H1 (cell line): ENCODE measurements around the gene LRP5. TPM values are rescaled to one million over a fixed set of nuclear protein-coding genes. Genes with fewer than 3 reads are reported as not detected.

ENCODE experiments used
- CTCF ChIA-PET: fragments of 300-600 bp; sonication (Branson Sonifier 250); formaldehyde crosslinking; loops from one replicate; lab custom pipeline; 2021; ENCODE audit not compliant: partially characterized antibody; lab: Charles Lee
- POLR2A ChIA-PET: fragments of 300-600 bp; sonication (Branson Sonifier 250); formaldehyde crosslinking; loops from one replicate; lab custom pipeline; 2021; ENCODE audit warnings: inconsistent platforms; ENCODE audit not compliant: partially characterized antibody; lab: Charles Lee
- DNase-seq, 2 experiments: peaks; one replicate each; pipeline versions ENCODE4 v3.0.0 to v3.0.0-alpha.2; 2010 to 2022; ENCODE audit warnings: low spot score in 2 of 2, low read depth in 1 of 2, mixed read lengths in 1 of 2
- FAIRE-seq: peaks from 2 replicates; lab custom pipeline; 2011; peaks lifted over from hg19 to GRCh38; lab: Jason Lieb, UNC
- H2AFZ ChIP-seq: 2 replicates; pipeline ENCODE4 v1.8.1; 2012; ENCODE audit warnings: low read length, inconsistent platforms
- H2AK5ac ChIP-seq: 2 replicates; pipeline ENCODE4 v1.6.1; 2013; ENCODE audit warnings: low read depth, low read length
- H2BK120ac ChIP-seq: replicated peaks from 2 replicates; pipeline ENCODE3; 2013; ENCODE audit warnings: low read depth, low read length, inconsistent platforms
- H2BK12ac ChIP-seq: 2 replicates; pipeline ENCODE4 v1.6.1; 2013; ENCODE audit warnings: low read depth, low read length
- H2BK15ac ChIP-seq: 2 replicates; pipeline ENCODE4 v1.6.1; 2013; ENCODE audit warnings: low read length
- H2BK20ac ChIP-seq: 2 replicates; pipeline ENCODE4 v1.6.1; 2013; ENCODE audit warnings: low read length
- H2BK5ac ChIP-seq: 2 replicates; pipeline ENCODE4 v1.6.1; 2013; ENCODE audit warnings: low read depth, low read length
- H3K14ac ChIP-seq: 2 replicates; pipeline ENCODE4 v1.6.1; 2013; ENCODE audit warnings: inconsistent platforms; ENCODE audit not compliant: insufficient read length
- H3K18ac ChIP-seq: 2 replicates; pipeline ENCODE4 v1.6.1; 2013; ENCODE audit warnings: low read length; ENCODE audit errors: extremely low read depth
- H3K23ac ChIP-seq: 2 replicates; pipeline ENCODE4 v1.6.1; 2013; ENCODE audit warnings: inconsistent platforms; ENCODE audit not compliant: insufficient read length
- H3K23me2 ChIP-seq: 2 replicates; pipeline ENCODE4 v1.6.1; 2013; ENCODE audit warnings: low read depth, low read length
- H3K27ac ChIP-seq: 2 replicates; pipeline ENCODE4 v1.6.1; 2011; ENCODE audit warnings: low read depth, low read length, inconsistent platforms
- H3K27me3 ChIP-seq, 4 experiments: replicated peaks in 1 of 4; 1 replicate in 1 of 4; 2 replicates in 3 of 4; pipeline versions ENCODE4 v1.6.1 to v1.8.1; 2011 to 2013; ENCODE audit warnings: low read length in 3 of 4, mild to moderate bottlenecking in 3 of 4, inconsistent platforms in 2 of 4, mixed read lengths in 2 of 4, moderate library complexity in 1 of 4; ENCODE audit not compliant: control insufficient read depth in 3 of 4, insufficient read depth in 3 of 4; ENCODE audit errors: extremely low read depth in 1 of 4
- H3K36me3 ChIP-seq, 4 experiments: 2 replicates each; pipeline versions ENCODE4 v1.6.1 to v1.8.1; 2011 to 2013; ENCODE audit warnings: mild to moderate bottlenecking in 4 of 4, low read length in 3 of 4, moderate library complexity in 2 of 4, control low read depth in 1 of 4, inconsistent platforms in 1 of 4; ENCODE audit not compliant: insufficient read depth in 4 of 4, control insufficient read depth in 2 of 4
- H3K4ac ChIP-seq: replicated peaks from 2 replicates; pipeline ENCODE3; 2013; ENCODE audit warnings: low read length, low read depth, mixed read lengths, inconsistent platforms; ENCODE audit not compliant: insufficient read length
- H3K4me1 ChIP-seq, 4 experiments: replicated peaks in 1 of 4; 1 replicate in 1 of 4; 2 replicates in 3 of 4; pipeline versions ENCODE4 v1.6.1 to v1.8.1; 2011 to 2013; ENCODE audit warnings: low read length in 3 of 4, inconsistent platforms in 2 of 4, mixed read lengths in 1 of 4; ENCODE audit not compliant: insufficient read depth in 4 of 4, control insufficient read depth in 3 of 4
- H3K4me2 ChIP-seq, 2 experiments: 2 replicates each; pipeline versions ENCODE4 v1.6.1 to v1.8.1; 2011 to 2013; ENCODE audit warnings: low read depth in 2 of 2, low read length in 2 of 2, control low read depth in 1 of 2, inconsistent platforms in 1 of 2, mild to moderate bottlenecking in 1 of 2; ENCODE audit not compliant: insufficient read depth in 1 of 2
- H3K4me3 ChIP-seq, 4 experiments: fragments of 200-600, 300-600 bp in 1 of 4; sonication (generic), shearing (Covaris generic), sonication (Bioruptor Twin) in 1 of 4; 2 replicates each; pipeline versions ENCODE4 v1.5.1 to v1.8.1; 2011 to 2016; ENCODE audit warnings: low read length in 4 of 4, low read depth in 3 of 4, control low read depth in 2 of 4, inconsistent platforms in 2 of 4, mild to moderate bottlenecking in 2 of 4, mixed read lengths in 1 of 4, moderate library complexity in 1 of 4; ENCODE audit not compliant: insufficient read depth in 2 of 4; ENCODE audit errors: extremely low read depth in 1 of 4
- H3K56ac ChIP-seq: replicated peaks from 2 replicates; pipeline ENCODE3; 2013; ENCODE audit warnings: low read depth, mild to moderate bottlenecking, mixed read lengths, low read length, inconsistent platforms; ENCODE audit not compliant: insufficient read length
- H3K79me1 ChIP-seq: 2 replicates; pipeline ENCODE4 v1.6.1; 2013; ENCODE audit warnings: low read depth, low read length, control low read depth
- H3K79me2 ChIP-seq, 2 experiments: 2 replicates each; pipeline versions ENCODE4 v1.6.1 to v1.8.1; 2012 to 2013; ENCODE audit warnings: low read length in 2 of 2, mild to moderate bottlenecking in 2 of 2, inconsistent platforms in 1 of 2; ENCODE audit not compliant: insufficient read depth in 2 of 2, control insufficient read depth in 1 of 2
- H3K9ac ChIP-seq, 4 experiments: replicated peaks in 1 of 4; 1 replicate in 1 of 4; 2 replicates in 3 of 4; pipeline versions ENCODE4 v1.6.1 to v1.8.1; 2011 to 2013; ENCODE audit warnings: low read depth in 3 of 4, low read length in 3 of 4, control low read depth in 2 of 4, mild to moderate bottlenecking in 2 of 4, moderate library complexity in 2 of 4, inconsistent platforms in 1 of 4; ENCODE audit errors: extremely low read depth in 1 of 4
- H3K9me3 ChIP-seq, 2 experiments: 2 replicates each; pipeline versions ENCODE4 v1.6.1 to v1.8.1; 2012 to 2013; ENCODE audit warnings: mild to moderate bottlenecking in 2 of 2, moderate library complexity in 2 of 2, control low read depth in 1 of 2, inconsistent platforms in 1 of 2, low read depth in 1 of 2, low read length in 1 of 2, mixed read lengths in 1 of 2; ENCODE audit not compliant: insufficient read depth in 2 of 2
- H4K20me1 ChIP-seq, 2 experiments: replicated peaks in 1 of 2; 2 replicates each; pipeline versions ENCODE3 to v1.8.1; 2011 to 2013; ENCODE audit warnings: inconsistent platforms in 2 of 2, low read length in 2 of 2, mild to moderate bottlenecking in 1 of 2; ENCODE audit not compliant: insufficient read depth in 2 of 2, control insufficient read depth in 1 of 2
- H4K5ac ChIP-seq: 2 replicates; pipeline ENCODE4 v1.6.1; 2013; ENCODE audit warnings: low read length, low read depth, mixed read lengths, inconsistent platforms; ENCODE audit not compliant: insufficient read length
- H4K8ac ChIP-seq: 2 replicates; pipeline ENCODE4 v1.8.0; 2013; ENCODE audit warnings: mild to moderate bottlenecking, moderate library complexity, low read length, inconsistent platforms; ENCODE audit not compliant: insufficient read depth; ENCODE audit errors: extremely low read depth
- H4K91ac ChIP-seq: replicated peaks from 2 replicates; pipeline ENCODE3; 2013; ENCODE audit warnings: low read length, mixed read lengths, inconsistent platforms; ENCODE audit not compliant: insufficient read length
- CBX5 ChIP-seq: fragments of 300-800, 300-1000 bp; sonication (generic); IDR thresholded peaks from 2 replicates; pipeline ENCODE4 v1.7.1; 2016; ENCODE audit warnings: antibody characterized with exemption, low read length, low read depth
- CHD2 ChIP-seq: IDR thresholded peaks from 2 replicates; pipeline ENCODE4 v1.6.1; 2012; ENCODE audit warnings: low read length, improper control_type of control experiment
- RAD21 ChIP-seq, 2 experiments: IDR thresholded peaks in 1 of 2; conservative IDR thresholded peaks in 1 of 2; 2 replicates each; pipeline ENCODE4 v1.6.1; 2011; ENCODE audit warnings: low read depth in 2 of 2, low read length in 2 of 2, improper control_type of control experiment in 1 of 2, inconsistent platforms in 1 of 2, mild to moderate bottlenecking in 1 of 2, moderate library complexity in 1 of 2
- RNF2 ChIP-seq: fragments of 200-900, 300-1000 bp; sonication (generic); IDR thresholded peaks from 2 replicates; pipeline ENCODE4 v1.7.1; 2016; ENCODE audit warnings: borderline replicate concordance, low read depth, mild to moderate bottlenecking, antibody characterized with exemption, low read length; ENCODE audit not compliant: poor library complexity, severe bottlenecking; ENCODE audit errors: missing control alignments
- RXRA ChIP-seq: IDR thresholded peaks from 2 replicates; pipeline ENCODE4 v1.6.1; 2011; ENCODE audit warnings: low read depth, mild to moderate bottlenecking, low read length, moderate library complexity; ENCODE audit not compliant: insufficient read depth
- SIX5 ChIP-seq: IDR thresholded peaks from 2 replicates; pipeline ENCODE4 v1.6.1; 2011; ENCODE audit warnings: mild to moderate bottlenecking, low read depth, low read length
- TAF1 ChIP-seq: IDR thresholded peaks from 2 replicates; pipeline ENCODE4 v1.6.1; 2011; ENCODE audit warnings: mild to moderate bottlenecking, low read depth, low read length
- TBP ChIP-seq: IDR thresholded peaks from 2 replicates; pipeline ENCODE4 v1.6.1; 2011; ENCODE audit warnings: low read depth, low read length, improper control_type of control experiment
- WGBS, 2 experiments: shearing (Covaris generic) in 1 of 2; methylation state at CpG; one replicate each; pipeline versions ENCODE4 v1.1.6 to v1.1.7; 2013 to 2015; ENCODE audit warnings: low lambda C conversion rate in 2 of 2, mixed read lengths in 2 of 2, inconsistent platforms in 1 of 2, low coverage in 1 of 2, missing lambda C conversion rate in 1 of 2; ENCODE audit not compliant: insufficient replicate concordance in 2 of 2, insufficient coverage in 1 of 2, insufficient read length in 1 of 2; ENCODE audit errors: extremely low coverage in 1 of 2, missing lambda C conversion rate in 1 of 2; 5-methylcytosine and 5-hydroxymethylcytosine counted together
- polyA plus RNA-seq, 7 experiments: library from polyadenylated mRNA; depleted of rRNA in 3 of 7; stranded (reverse) in 5 of 7; unstranded in 2 of 7; fragments of >200 nt in 5 of 7; fragments of 200-250 nt in 2 of 7; gene quantifications; 1 replicate in 5 of 7; 2 replicates in 1 of 7; 4 replicates in 1 of 7; pipeline versions ENCODE4 v1.2.1 to v1.2.3, GENCODE V29; 2011 to 2013; ENCODE audit warnings: missing spikeins in 2 of 7, mixed read lengths in 2 of 7
- total RNA-seq: library from RNA; stranded (reverse); fragmentation: NEBNext Ultra II Directional; extraction: Animal tissue kit (Norgen Biotek cat#: 25700); gene quantifications from 2 replicates; pipeline ENCODE4 v1.2.1, GENCODE V29; 2021

LRP5 gene
- total and polyA plus RNA-seq, 2 of the 8 experiments (the other 6 are each of a cell fraction or from before 2014, with no cell fraction given), result 19.0 to 38.9 TPM

DNA sequence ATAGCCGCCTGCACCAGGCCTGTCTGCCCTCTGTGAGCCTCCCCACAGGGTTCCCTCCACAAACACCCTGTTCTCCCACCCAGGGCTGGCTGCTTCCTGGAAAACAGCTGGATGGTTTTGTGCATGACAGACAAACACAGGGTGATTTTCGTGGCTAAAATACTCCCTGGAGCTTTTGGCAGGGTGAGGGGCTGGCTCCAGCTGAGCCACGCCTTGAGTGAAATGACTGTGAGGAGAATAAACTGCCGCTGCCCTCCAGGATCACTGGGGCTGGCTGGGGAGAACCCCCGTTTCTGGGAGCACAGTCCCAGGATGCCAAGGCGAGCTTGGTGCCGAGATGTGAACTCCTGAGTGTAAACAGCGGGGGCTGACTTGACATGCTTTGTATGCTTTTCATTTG, 127.8 kb downstream of the LRP5 start:
- H4K5ac ChIP-seq, result no peak overlapping the region
- no peaks in the 10 kb centered on the region; a peak in 2 of 8 replicates for H3K36me3 ChIP-seq
- no peaks in the 10 kb centered on the region for H3K9me3 ChIP-seq
- no peak overlapping the region for H2BK120ac ChIP-seq
- ChIA-PET POLR2A (interaction anchor here (0.6 to 1.7 kb wide), 3 partner anchors 11 to 354 kb away, joined by 3 to 4 read pairs (median 3); no protein-coding TSS in a partner anchor), CTCF (interaction anchor here (0.5 to 2.2 kb wide), 4 partner anchors 16 to 183 kb away, joined by 3 to 8 read pairs (median 5); no protein-coding TSS in a partner anchor)
- H3K9ac ChIP-seq, result no peak overlapping the region
- no peak overlapping the region for H2BK12ac ChIP-seq
- peaks cover 0 to 9% of the 10 kb centered on the region in 2 experiments for H4K20me1 ChIP-seq
- no peak overlapping the region for H3K4ac ChIP-seq
- peaks cover 3 to 22% (median 9%) of the 10 kb centered on the region in 4 experiments for H3K4me1 ChIP-seq
- H3K14ac ChIP-seq, result no peak overlapping the region
- H2BK15ac ChIP-seq, result 0 out of 2 replicates have a peak overlapping the region, but pooled peaks have one; percentile 16
- TF ChIP-seq RNF2 (no peak), CBX5 (no peak), TBP (no peak), RAD21 (IDR thresholded peaks at IDR 0.05 in 1 of 2, conservative IDR thresholded peaks at IDR 0.05 in 1 of 2; ENCODE audit: low read depth in 2 of 2, low read length in 2 of 2) (no peak), SIX5 (no peak), RXRA (no peak), TAF1 (no peak), CHD2 (no peak)
- FAIRE-seq (no peak), DNase-seq (no peak)
- no peak overlapping the region; the same call in 1 of the 2 replicates for H2AK5ac ChIP-seq
- H3K27me3 ChIP-seq, result no peaks in the 10 kb centered on the region
- H2AFZ ChIP-seq, result no peak overlapping the region
- no peak overlapping the region for H2BK20ac ChIP-seq
- WGBS, 2 experiments, result 85% methylated on average over 8 of the region's 8 CpGs; no CpG with 5 or more reads in 1 of the 2 experiments
- H3K79me2 ChIP-seq, result no peaks in the 10 kb centered on the region
- H2BK5ac ChIP-seq, result no peak overlapping the region
- H3K23ac ChIP-seq, result no peak overlapping the region
- H3K23me2 ChIP-seq, result no peaks in the 10 kb centered on the region
- H4K91ac ChIP-seq, result no peak overlapping the region
- H3K79me1 ChIP-seq, result no peaks in the 10 kb centered on the region
- H3K4me2 ChIP-seq, result no peak overlapping the region
- H3K56ac ChIP-seq, result no peak overlapping the region
- H4K8ac ChIP-seq, result peak overlapping the region; percentile 41
- H3K27ac ChIP-seq, result no peak overlapping the region
- no peak overlapping the region for H3K4me3 ChIP-seq
- H3K18ac ChIP-seq, result no peak overlapping the region
